Neuronal stem cell (in vitro differentiated cells): Measurements from ENCODE around the gene SIX2.
A peak's percentile ranks its signal among the peaks of the same experiment; 100 is the strongest.

Experiments used
- DNase-seq: peaks from one replicate; pipeline ENCODE4 v3.0.0-alpha.2; 2013; ENCODE audit warnings: low spot score
- H2AFZ ChIP-seq: one replicate; pipeline ENCODE4 v1.6.1; 2013; ENCODE audit warnings: mild to moderate bottlenecking, low read length, inconsistent platforms
- H2AK5ac ChIP-seq: 2 replicates; pipeline ENCODE4 v1.6.1; 2013; ENCODE audit warnings: low read depth, mild to moderate bottlenecking, inconsistent platforms, low read length, moderate library complexity, mixed read lengths
- H2BK120ac ChIP-seq: 2 replicates; pipeline ENCODE4 v1.6.1; 2013; ENCODE audit warnings: low read depth, mild to moderate bottlenecking, inconsistent platforms, low read length, moderate library complexity, mixed read lengths
- H2BK12ac ChIP-seq: one replicate; pipeline ENCODE4 v1.6.1; 2013; ENCODE audit warnings: low read length, inconsistent platforms
- H2BK15ac ChIP-seq: 2 replicates; pipeline ENCODE4 v1.6.1; 2013; ENCODE audit warnings: mild to moderate bottlenecking, low read length, inconsistent platforms, mixed read lengths
- H2BK5ac ChIP-seq: one replicate; pipeline ENCODE4 v1.6.1; 2013; ENCODE audit warnings: inconsistent platforms, mild to moderate bottlenecking, low read length, moderate library complexity
- H3K14ac ChIP-seq: one replicate; pipeline ENCODE4 v1.6.1; 2013; ENCODE audit warnings: low read length, inconsistent platforms
- H3K18ac ChIP-seq: 2 replicates; pipeline ENCODE4 v1.6.1; 2013; ENCODE audit warnings: low read length, inconsistent platforms
- H3K23ac ChIP-seq: 2 replicates; pipeline ENCODE4 v1.6.1; 2013; ENCODE audit warnings: low read depth, mild to moderate bottlenecking, mixed read lengths, low read length, inconsistent platforms; ENCODE audit not compliant: poor library complexity
- H3K27ac ChIP-seq: replicated peaks from 3 replicates; pipeline ENCODE4 v1.5.1; 2013; ENCODE audit warnings: low read length, inconsistent platforms
- H3K27me3 ChIP-seq, 3 experiments: 2 replicates each; pipeline ENCODE4 v1.6.1; 2013; ENCODE audit warnings: low read length in 3 of 3, mild to moderate bottlenecking in 2 of 3, inconsistent platforms in 1 of 3, low read depth in 1 of 3, mixed read lengths in 1 of 3, moderate library complexity in 1 of 3; ENCODE audit not compliant: control insufficient read depth in 3 of 3, insufficient read depth in 3 of 3
- H3K36me3 ChIP-seq, 2 donors: replicated peaks in 1 of 2; 2 replicates each; pipeline ENCODE4 v1.6.1; 2013; ENCODE audit warnings: low read length in 2 of 2; ENCODE audit not compliant: control insufficient read depth in 2 of 2, insufficient read depth in 2 of 2
- H3K4ac ChIP-seq: 2 replicates; pipeline ENCODE4 v1.6.1; 2013; ENCODE audit warnings: inconsistent platforms, mild to moderate bottlenecking, low read length, moderate library complexity
- H3K4me1 ChIP-seq, 2 donors: 1 replicate in 1 of 2; 2 replicates in 1 of 2; pipeline ENCODE4 v1.6.1; 2013; ENCODE audit warnings: low read length in 2 of 2, low read depth in 1 of 2; ENCODE audit not compliant: control insufficient read depth in 2 of 2, insufficient read depth in 1 of 2
- H3K4me2 ChIP-seq: one replicate; pipeline ENCODE4 v1.6.1; 2013; ENCODE audit warnings: mild to moderate bottlenecking, low read length, inconsistent platforms; ENCODE audit not compliant: insufficient read depth, poor library complexity, severe bottlenecking
- H3K4me3 ChIP-seq, 2 donors: 2 replicates each; pipeline ENCODE4 v1.5.1; 2013; ENCODE audit warnings: low read length in 2 of 2, mild to moderate bottlenecking in 2 of 2, inconsistent platforms in 1 of 2, moderate library complexity in 1 of 2
- H3K79me1 ChIP-seq: one replicate; pipeline ENCODE4 v1.6.1; 2013; ENCODE audit warnings: low read depth, mild to moderate bottlenecking, inconsistent platforms, low read length, moderate library complexity
- H3K9ac ChIP-seq: one replicate; pipeline ENCODE4 v1.6.1; 2013; ENCODE audit warnings: mild to moderate bottlenecking, low read depth, low read length, inconsistent platforms; ENCODE audit not compliant: poor library complexity
- H3K9me3 ChIP-seq, 2 donors: replicated peaks in 1 of 2; 2 replicates each; pipeline versions ENCODE3 to v1.6.1; 2013; ENCODE audit warnings: low read length in 2 of 2, mild to moderate bottlenecking in 2 of 2, inconsistent platforms in 1 of 2, low read depth in 1 of 2, mixed read lengths in 1 of 2, moderate library complexity in 1 of 2; ENCODE audit not compliant: control insufficient read depth in 2 of 2, insufficient read depth in 1 of 2
- H4K8ac ChIP-seq: one replicate; pipeline ENCODE4 v1.6.1; 2013; ENCODE audit warnings: low read depth, mild to moderate bottlenecking, inconsistent platforms, low read length, moderate library complexity
- H4K91ac ChIP-seq: one replicate; pipeline ENCODE4 v1.6.1; 2013; ENCODE audit warnings: low read length, low read depth, mild to moderate bottlenecking, inconsistent platforms; ENCODE audit not compliant: poor library complexity
- WGBS, 2 donors: extraction: QIAGEN DNeasy Blood & Tissue Kit; methylation state at CpG; one replicate each; pipeline ENCODE4 v1.1.7; 2013; ENCODE audit warnings: missing lambda C conversion rate in 2 of 2, mixed read lengths in 1 of 2; ENCODE audit not compliant: insufficient read length in 2 of 2, insufficient replicate concordance in 1 of 2; ENCODE audit errors: extremely low coverage in 2 of 2; 5-methylcytosine and 5-hydroxymethylcytosine counted together

SIX2 gene

DNA sequence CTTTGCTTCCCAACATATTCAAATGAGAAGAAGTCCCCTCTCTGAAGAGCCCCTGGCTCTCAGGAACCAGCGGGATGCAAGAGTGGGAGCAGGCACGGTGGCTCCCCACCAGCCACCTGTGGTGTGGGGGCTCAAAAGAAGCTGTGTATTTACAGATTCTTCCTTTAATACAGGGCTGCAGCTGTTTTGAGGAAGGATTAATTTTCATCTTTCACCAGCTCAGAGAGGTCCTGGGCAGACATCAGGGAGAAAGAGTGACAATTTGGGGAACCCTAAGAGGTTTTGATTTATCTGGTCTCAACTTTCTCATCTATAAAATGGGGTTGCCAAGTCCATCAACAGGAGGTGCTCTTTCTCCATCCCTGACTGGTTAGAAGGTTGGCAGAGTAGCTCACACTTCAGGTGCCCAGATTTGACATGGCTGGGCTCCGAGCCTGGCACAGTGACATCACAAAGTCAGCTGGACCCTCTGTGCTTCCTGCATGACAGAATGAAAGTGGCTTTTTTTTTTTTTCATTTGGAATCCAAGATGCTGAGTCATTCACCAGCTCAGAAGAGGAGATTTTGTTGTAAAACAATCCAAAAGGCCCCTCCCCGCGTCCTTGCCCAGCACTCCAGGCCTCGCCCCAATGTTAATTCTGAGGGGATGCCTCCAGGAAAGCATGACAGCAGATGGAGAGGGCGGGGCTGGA is 15.5 kb upstream of the SIX2 start:
- Histone ChIP-seq H3K4me3 (no peak overlapping the region), H3K36me3 (no peaks in the 10 kb centered on the region), H3K18ac (peak overlapping the region; percentile 45), H3K4me1 (peaks cover 0 to 3% of the 10 kb centered on the region in 2 donors), H2BK12ac (no peak overlapping the region), H2BK15ac (no peak overlapping the region), H3K9me3 (no peaks in the 10 kb centered on the region), H4K91ac (no peak overlapping the region), H3K4ac (no peak overlapping the region), H2AFZ (no peak overlapping the region), H4K8ac (no peak overlapping the region), H3K79me1 (no peaks in the 10 kb centered on the region), H3K27me3 (peaks cover 0 to 13% (median 0%) of the 10 kb centered on the region in 3 experiments), H2BK5ac (no peak overlapping the region), H2AK5ac (no peak overlapping the region), H3K27ac (no peak overlapping the region), H3K23ac (no peak overlapping the region), H3K9ac (no peak overlapping the region), H3K4me2 (no peak overlapping the region), H3K14ac (no peak overlapping the region), H2BK120ac (no peak overlapping the region)
- WGBS, 2 donors, result no CpG with 5 or more reads among the region's 7 CpGs
- DNase-seq, result no peak

DNA sequence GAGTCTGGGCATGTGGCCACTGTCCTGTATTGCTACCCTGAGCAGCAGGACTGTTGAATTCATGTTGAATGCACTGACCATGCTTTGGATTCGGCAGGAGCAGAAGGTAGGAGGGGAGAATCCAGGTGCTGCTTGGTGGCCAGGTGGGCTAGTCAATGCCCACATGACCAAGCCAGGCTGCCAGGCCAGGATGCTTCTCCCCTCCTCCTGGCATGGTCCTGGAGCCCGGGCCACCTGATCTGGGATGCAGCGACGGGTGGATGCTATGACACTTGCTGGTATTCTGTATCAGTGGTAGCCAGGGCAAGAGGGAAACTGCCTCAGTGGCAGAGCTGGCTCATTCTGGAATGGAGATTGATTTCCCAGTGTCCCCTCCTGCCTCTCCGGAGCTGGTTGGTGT is 14.8 kb upstream of the SIX2 start:
- Histone ChIP-seq H2BK5ac (no peak overlapping the region), H3K27me3 (peaks cover 0 to 8% (median 0%) of the 10 kb centered on the region in 3 experiments), H4K91ac (no peak overlapping the region), H3K4ac (no peak overlapping the region), H2BK120ac (no peak overlapping the region), H3K18ac (no peak overlapping the region), H2AFZ (no peak overlapping the region), H3K4me2 (no peak overlapping the region), H3K9ac (no peak overlapping the region), H3K27ac (no peak overlapping the region), H2BK15ac (no peak overlapping the region), H2AK5ac (no peak overlapping the region), H3K14ac (peak overlapping the region; percentile 25), H3K79me1 (no peaks in the 10 kb centered on the region), H3K36me3 (no peaks in the 10 kb centered on the region), H3K4me1 (peaks cover 0 to 3% of the 10 kb centered on the region in 2 donors), H3K4me3 (peak overlapping the region in 1 of 2 donors; percentile 19), H2BK12ac (no peak overlapping the region), H3K9me3 (peaks cover 0 to 1% of the 10 kb centered on the region in 2 donors), H3K23ac (no peak overlapping the region), H4K8ac (no peak overlapping the region)
- no peak for DNase-seq
- no CpG with 5 or more reads among the region's 5 CpGs for WGBS, 2 donors

DNA sequence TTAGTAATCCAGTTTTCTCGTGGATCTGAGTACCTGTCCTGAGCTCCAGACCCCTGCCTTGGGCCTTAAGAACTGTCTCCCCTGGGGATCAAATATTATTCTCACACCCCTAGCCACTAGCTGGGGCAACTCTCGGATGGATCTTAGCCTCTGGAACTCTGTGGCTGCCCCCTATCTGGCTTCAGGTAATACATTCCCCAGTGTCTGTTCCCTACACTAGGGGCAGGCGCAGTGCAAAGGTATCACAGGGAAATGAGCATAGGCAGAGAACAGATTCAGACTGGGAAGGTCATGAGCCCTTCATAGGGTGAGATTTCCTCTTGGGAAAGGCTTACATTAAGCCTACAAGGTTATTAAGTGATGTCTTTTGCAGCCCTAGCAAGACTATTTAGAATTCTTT is 11.2 kb upstream of the SIX2 start:
- H2BK12ac ChIP-seq, result no peak overlapping the region
- no peak overlapping the region for H2BK5ac ChIP-seq
- no peak overlapping the region for H3K14ac ChIP-seq
- H3K36me3 ChIP-seq, result no peaks in the 10 kb centered on the region
- H3K27ac ChIP-seq, result no peak overlapping the region
- DNase-seq, result no peak
- H2BK120ac ChIP-seq, result no peak overlapping the region
- H2AK5ac ChIP-seq, result no peak overlapping the region
- H3K4me2 ChIP-seq, result no peak overlapping the region
- H2AFZ ChIP-seq, result no peak overlapping the region
- no peaks in the 10 kb centered on the region for H3K79me1 ChIP-seq
- no peak overlapping the region for H3K4me3 ChIP-seq
- no peak overlapping the region for H4K91ac ChIP-seq
- H2BK15ac ChIP-seq, result no peak overlapping the region
- H3K23ac ChIP-seq, result no peak overlapping the region
- no peak overlapping the region for H3K18ac ChIP-seq
- peaks cover 0 to 32% (median 0%) of the 10 kb centered on the region in 3 experiments for H3K27me3 ChIP-seq
- no CpG with 5 or more reads among the region's 3 CpGs for WGBS, 2 donors
- no peak overlapping the region for H4K8ac ChIP-seq
- peaks cover 0 to 1% of the 10 kb centered on the region in 2 donors for H3K9me3 ChIP-seq
- peaks cover 0 to 14% of the 10 kb centered on the region in 2 donors for H3K4me1 ChIP-seq
- no peak overlapping the region for H3K9ac ChIP-seq
- H3K4ac ChIP-seq, result no peak overlapping the region

DNA sequence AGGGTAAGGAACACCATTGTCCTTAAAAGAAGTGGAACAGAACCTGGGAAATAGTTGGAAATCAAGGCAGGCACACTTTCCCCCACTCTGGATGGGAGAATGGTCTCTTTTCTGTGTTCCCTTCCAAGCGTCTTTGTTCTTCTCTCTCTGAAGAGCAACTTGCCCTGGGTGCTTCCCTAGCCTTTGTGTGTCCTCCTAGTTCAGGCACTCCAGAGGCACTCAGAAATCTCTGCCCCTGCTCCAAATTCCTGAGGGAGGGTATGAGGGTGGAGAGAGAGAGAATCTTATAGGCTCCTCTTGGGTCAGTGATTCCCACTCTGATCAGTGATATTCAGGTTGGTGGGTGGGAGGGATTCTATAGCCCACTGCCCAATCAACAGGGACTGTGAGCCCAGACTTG is 8.8 kb upstream of the SIX2 start:
- Histone ChIP-seq H3K79me1 (no peaks in the 10 kb centered on the region), H3K27ac (no peak overlapping the region), H3K14ac (no peak overlapping the region), H2AFZ (no peak overlapping the region), H2BK120ac (no peak overlapping the region), H3K36me3 (no peaks in the 10 kb centered on the region), H3K4ac (no peak overlapping the region), H2BK15ac (no peak overlapping the region), H2AK5ac (no peak overlapping the region), H2BK5ac (no peak overlapping the region), H3K4me2 (no peak overlapping the region), H3K4me3 (no peak overlapping the region), H3K9ac (no peak overlapping the region), H3K23ac (no peak overlapping the region), H3K27me3 (peaks cover 7 to 56% (median 7%) of the 10 kb centered on the region in 3 experiments), H3K4me1 (peaks cover 7 to 19% of the 10 kb centered on the region in 2 donors), H3K9me3 (peaks cover 0 to 1% of the 10 kb centered on the region in 2 donors), H3K18ac (no peak overlapping the region), H2BK12ac (no peak overlapping the region), H4K91ac (no peak overlapping the region), H4K8ac (no peak overlapping the region)
- DNase-seq, result no peak
- no CpG with 5 or more reads among the region's 1 CpG for WGBS, 2 donors
